ENCODE data around the gene ZBTB9. TPM values are rescaled to one million over a fixed set of nuclear protein-coding genes. Genes with fewer than 3 reads are reported as not detected.
A peak's percentile ranks its signal among the peaks of the same experiment; 100 is the strongest.

Gene ZBTB9
- total RNA-seq, 4 donors from 2014 or later: 2.2 to 4.0 (median 3.2) TPM

DNA sequence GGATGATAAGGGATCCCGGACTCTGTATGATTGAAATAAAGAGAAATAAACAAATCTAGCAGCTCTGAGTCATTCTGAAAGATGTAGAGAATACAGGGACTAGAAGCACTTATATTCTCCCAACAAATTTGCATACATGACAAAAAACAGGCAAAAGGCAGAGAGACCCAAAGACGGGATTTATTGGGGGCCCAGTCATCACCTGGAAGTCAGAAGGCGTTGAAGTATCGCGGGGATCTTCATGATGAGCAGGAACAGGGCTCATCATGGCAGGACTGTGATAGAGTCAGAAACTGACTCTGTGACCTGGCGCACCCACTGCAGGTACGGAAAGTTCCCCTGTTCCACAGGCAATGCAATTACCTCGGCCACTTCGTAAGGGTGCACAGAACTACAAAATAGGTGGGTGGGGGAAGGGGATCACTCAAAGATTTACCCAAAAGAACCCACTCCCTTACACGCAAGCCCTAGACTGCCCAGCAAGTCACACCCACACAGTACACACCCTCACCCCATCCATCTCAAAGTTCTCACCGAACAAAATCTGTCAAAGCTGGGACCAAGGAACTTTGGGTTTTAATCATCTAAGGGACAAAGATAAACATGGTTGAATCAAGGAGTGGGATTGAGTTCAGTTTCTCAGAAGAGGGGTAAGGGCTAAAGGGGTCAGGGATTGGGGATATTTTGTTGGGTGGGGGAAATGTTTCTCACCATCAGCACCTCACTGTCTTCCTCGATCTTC is 37.8 kb upstream of the ZBTB9 start:
- 37 to 44% methylated on average over 11 of the region's 12 CpGs for WGBS, 2 donors (ENCODE audit: low coverage in 1 of 2)
- Histone ChIP-seq H3K27me3 (no peaks in the 10 kb centered on the region), H3K4me3 (peak overlapping the region in 1 of 2 donors; percentile 63)

DNA sequence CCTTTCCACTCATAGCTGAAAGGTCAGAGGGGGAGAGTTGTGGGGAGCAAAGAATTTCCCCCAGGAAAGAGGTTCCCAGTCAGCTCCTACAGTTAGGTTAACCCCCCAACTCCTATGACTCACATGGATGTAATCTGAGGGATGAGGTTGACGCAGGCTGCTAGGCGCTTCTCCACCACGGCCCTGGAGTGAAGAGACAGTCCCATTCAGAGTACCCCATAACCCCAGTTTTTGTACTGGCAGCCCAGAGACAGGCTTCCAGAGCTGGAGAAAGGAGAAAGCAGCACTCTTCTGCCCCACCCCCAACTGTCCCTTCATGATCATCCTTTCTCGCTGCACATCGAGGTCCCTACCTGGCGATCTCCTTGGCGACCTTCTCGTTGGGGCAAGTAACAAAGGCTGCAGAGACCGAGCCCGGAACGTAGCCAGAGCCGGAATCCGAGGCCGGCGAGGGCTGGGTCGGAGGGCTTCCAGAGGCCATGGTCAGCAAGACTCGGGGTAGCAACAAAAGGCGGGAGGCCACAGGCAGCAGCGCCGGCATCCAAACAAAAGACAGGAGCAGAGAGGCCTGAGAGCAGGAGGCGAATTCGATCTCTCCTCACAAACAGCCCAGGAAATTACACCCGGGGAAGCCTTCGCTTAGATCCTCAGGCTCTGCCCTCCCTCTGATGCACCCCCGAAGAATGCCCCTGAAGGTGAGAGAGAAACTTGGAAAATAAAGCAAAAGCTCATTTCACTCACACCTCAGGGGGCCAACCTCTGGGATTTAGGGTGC is 37.1 kb upstream of the ZBTB9 start:
- Histone ChIP-seq H3K9me3 (no peaks in the 10 kb centered on the region), H3K36me3 (peaks cover 0 to 38% of the 10 kb centered on the region in 2 donors), H3K4me1 (peaks cover 4 to 89% (median 28%) of the 10 kb centered on the region in 3 donors), H3K27me3 (no peaks in the 10 kb centered on the region), H3K4me3 (peak overlapping the region; percentile 57 to 63), H3K27ac (peak overlapping the region; percentile 65 to 98 (median 93))
- TF ChIP-seq POLR2A (IDR thresholded peaks at IDR 0.05) (no peak), EP300 (IDR thresholded peaks at IDR 0.05) (no peak), POLR2AphosphoS5 (IDR thresholded peaks at IDR 0.05) (no peak)
- TF ChIP-seq, protein P1, sequence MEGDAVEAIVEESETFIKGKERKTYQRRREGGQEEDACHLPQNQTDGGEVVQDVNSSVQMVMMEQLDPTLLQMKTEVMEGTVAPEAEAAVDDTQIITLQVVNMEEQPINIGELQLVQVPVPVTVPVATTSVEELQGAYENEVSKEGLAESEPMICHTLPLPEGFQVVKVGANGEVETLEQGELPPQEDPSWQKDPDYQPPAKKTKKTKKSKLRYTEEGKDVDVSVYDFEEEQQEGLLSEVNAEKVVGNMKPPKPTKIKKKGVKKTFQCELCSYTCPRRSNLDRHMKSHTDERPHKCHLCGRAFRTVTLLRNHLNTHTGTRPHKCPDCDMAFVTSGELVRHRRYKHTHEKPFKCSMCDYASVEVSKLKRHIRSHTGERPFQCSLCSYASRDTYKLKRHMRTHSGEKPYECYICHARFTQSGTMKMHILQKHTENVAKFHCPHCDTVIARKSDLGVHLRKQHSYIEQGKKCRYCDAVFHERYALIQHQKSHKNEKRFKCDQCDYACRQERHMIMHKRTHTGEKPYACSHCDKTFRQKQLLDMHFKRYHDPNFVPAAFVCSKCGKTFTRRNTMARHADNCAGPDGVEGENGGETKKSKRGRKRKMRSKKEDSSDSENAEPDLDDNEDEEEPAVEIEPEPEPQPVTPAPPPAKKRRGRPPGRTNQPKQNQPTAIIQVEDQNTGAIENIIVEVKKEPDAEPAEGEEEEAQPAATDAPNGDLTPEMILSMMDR (IDR thresholded peaks at IDR 0.05): no peak
- 0% methylated on average over 2 to 12 of the region's 25 CpGs for WGBS, 2 donors (ENCODE audit: low coverage in 1 of 2)
- no peak for ATAC-seq

More for the DNA sequence above, 37.8 kb upstream of the ZBTB9 start:
- ATAC-seq: no peak
- Histone ChIP-seq H3K36me3 (peaks cover 0 to 40% of the 10 kb centered on the region in 2 donors), H3K9me3 (no peaks in the 10 kb centered on the region), H3K4me1 (peaks cover 4 to 94% (median 33%) of the 10 kb centered on the region in 3 donors), H3K27ac (peak overlapping the region in 3 of 4 donors; percentile 92 to 98 (median 94))
- TF ChIP-seq POLR2A (IDR thresholded peaks at IDR 0.05) (no peak), EP300 (IDR thresholded peaks at IDR 0.05) (no peak), POLR2AphosphoS5 (IDR thresholded peaks at IDR 0.05) (no peak)
- TF ChIP-seq, protein P1 (IDR thresholded peaks at IDR 0.05): no peak

DNA sequence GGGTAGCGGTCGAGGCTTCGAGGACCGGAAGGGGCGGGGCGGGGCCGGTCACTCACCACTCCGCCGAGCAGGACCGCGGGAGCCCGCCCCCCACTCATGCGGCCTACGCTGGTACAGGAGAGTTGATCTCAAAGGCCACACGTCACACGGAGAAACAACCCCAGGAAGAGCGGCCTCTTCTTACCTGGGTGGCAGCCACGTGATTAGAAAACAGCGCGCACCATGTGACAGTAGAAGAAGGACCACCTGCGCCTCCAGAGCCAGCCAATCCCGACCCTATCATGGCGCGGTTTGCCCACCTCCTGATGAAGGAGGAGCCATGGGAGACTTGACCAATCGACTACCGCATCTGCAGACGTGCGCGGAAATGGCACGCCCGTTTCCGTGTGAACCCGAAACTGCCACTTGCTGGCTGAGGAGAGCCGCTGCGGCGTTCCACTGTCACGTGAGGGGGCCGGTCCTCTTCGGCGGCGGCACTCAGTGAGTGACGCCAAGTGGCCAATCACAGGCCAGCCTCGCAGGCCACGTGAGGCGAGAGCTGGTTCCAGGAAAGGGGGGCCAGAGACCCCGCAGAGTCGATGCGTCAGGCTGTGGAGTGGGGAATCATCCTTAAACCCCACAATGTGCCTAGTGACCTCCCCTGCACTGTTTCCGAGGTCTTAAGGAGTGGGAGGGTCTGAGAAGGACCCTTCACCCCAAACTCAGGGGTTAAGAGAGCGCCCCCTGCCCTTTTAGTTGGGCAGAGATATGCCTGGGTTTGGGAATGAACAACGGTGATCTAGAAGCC is 36.3 kb upstream of the ZBTB9 start, which contains the start of gene CUTA:
TSS of gene CUTA (minus strand) at position 205 of the 787 bp plus-strand sequence. CDS start at position 98, 107 bp downstream.
- WGBS, 2 donors (ENCODE audit: low coverage in 1 of 2): 0 to 3% methylated on average over 2 to 11 of the region's 51 CpGs
- Histone ChIP-seq H3K4me3 (peak within 1 kb of the TSS; percentile 57 to 63), H3K9me3 (no peaks in the 10 kb centered on the region), H3K27me3 (no peaks in the 10 kb centered on the region), H3K27ac (peak within 1 kb of the TSS; percentile 87 to 98 (median 93)), H3K36me3 (peaks cover 0 to 30% of the 10 kb centered on the region in 2 donors), H3K4me1 (peaks cover 4 to 81% (median 23%) of the 10 kb centered on the region in 3 donors)
- peak; percentile 97 for ATAC-seq
- peak; percentile 61 to 76 for TF ChIP-seq POLR2A (IDR thresholded peaks at IDR 0.05)
- TF ChIP-seq EP300 (IDR thresholded peaks at IDR 0.05): no peak
- TF ChIP-seq, protein P1 (IDR thresholded peaks at IDR 0.05): peak in 2 of 4 experiments; percentile 29 to 53
- peak; percentile 88 for TF ChIP-seq POLR2AphosphoS5 (IDR thresholded peaks at IDR 0.05)

DNA sequence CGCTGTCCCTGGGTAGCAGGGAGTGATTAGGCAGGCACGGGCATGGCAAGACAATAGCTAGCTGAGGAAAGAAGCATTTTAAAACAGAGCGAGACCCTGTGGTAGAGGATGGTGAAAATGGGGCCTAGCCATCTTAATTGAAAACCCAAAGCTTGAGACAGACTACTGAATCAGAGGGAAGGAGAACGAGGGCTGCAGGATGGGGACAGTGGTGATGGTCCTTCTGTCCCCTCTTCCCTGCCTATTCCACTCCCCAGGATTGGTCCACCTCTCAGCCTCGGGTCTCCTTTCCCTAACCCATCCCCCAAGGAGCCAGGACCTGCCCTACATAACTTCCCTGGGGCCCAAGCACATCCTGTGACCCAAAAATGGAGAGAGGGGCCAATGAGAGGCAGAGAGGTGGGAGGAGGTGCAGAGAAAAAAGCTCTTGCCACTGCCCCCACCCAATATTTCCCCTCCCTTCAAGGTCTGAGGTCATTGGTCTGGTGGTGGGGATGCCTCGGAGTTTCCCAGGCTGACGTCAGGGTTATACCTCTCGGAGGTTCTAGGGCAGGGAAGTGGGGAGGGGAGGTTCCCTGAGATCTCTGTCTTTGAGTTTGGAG is 35.6 kb upstream of the ZBTB9 start:
- no peaks in the 10 kb centered on the region for H3K27me3 ChIP-seq
- H3K4me1 ChIP-seq: peaks cover 4 to 81% (median 23%) of the 10 kb centered on the region in 3 donors
- no peak for ATAC-seq
- no peaks in the 10 kb centered on the region for H3K9me3 ChIP-seq
- H3K36me3 ChIP-seq: peaks cover 0 to 23% of the 10 kb centered on the region in 2 donors
- no peak for TF ChIP-seq POLR2A (IDR thresholded peaks at IDR 0.05)
- no peak for TF ChIP-seq EP300 (IDR thresholded peaks at IDR 0.05)
- TF ChIP-seq, protein P1 (IDR thresholded peaks at IDR 0.05): no peak
- TF ChIP-seq POLR2AphosphoS5 (IDR thresholded peaks at IDR 0.05): no peak
- H3K27ac ChIP-seq: peak overlapping the region; percentile 87 to 98 (median 93)
- 18 to 24% methylated on average over 7 to 8 of the region's 8 CpGs for WGBS, 2 donors (ENCODE audit: low coverage in 1 of 2)
- peak overlapping the region; percentile 20 to 63 for H3K4me3 ChIP-seq

All from gastroesophageal sphincter (tissue), 4 donors.